Stomach smooth muscle (tissue), 2 donors: ENCODE results near the gene CHL1.

Experiments used
- H3K27ac ChIP-seq: one replicate; pipeline ENCODE4 v1.7.0; 2013; ENCODE audit warnings: mild to moderate bottlenecking, low read length, inconsistent platforms
- H3K27me3 ChIP-seq, 2 donors: one replicate each; pipeline ENCODE4 v1.7.0; 2013; ENCODE audit warnings: low read length in 2 of 2; ENCODE audit not compliant: insufficient read depth in 2 of 2, control insufficient read depth in 1 of 2
- H3K36me3 ChIP-seq, 2 donors: one replicate each; pipeline ENCODE4 v1.7.0; 2013; ENCODE audit warnings: low read length in 2 of 2; ENCODE audit not compliant: control insufficient read depth in 2 of 2, insufficient read depth in 2 of 2
- H3K4me1 ChIP-seq: one replicate; pipeline ENCODE4 v1.7.0; 2013; ENCODE audit warnings: low read length; ENCODE audit not compliant: control insufficient read depth, insufficient read depth
- H3K4me3 ChIP-seq, 2 donors: one replicate each; pipeline ENCODE4 v1.7.0; 2013; ENCODE audit warnings: low read length in 2 of 2
- H3K9ac ChIP-seq, 2 donors: one replicate each; pipeline ENCODE4 v1.7.0; 2013; ENCODE audit warnings: low read length in 2 of 2, mild to moderate bottlenecking in 1 of 2
- H3K9me3 ChIP-seq, 2 donors: one replicate each; pipeline ENCODE4 v1.7.0; 2013; ENCODE audit warnings: low read length in 2 of 2; ENCODE audit not compliant: control insufficient read depth in 2 of 2
- donor health status: healthy.
- donor health status: Pancreatic carcinoma.

Gene CHL1

GRCh38 chr3:426072-426471, 229.5 kb downstream of the CHL1 start:
- H3K9ac ChIP-seq: no peak overlapping the region
- H3K27me3 ChIP-seq: no peaks in the 10 kb centered on the region
- H3K27ac ChIP-seq: no peak overlapping the region
- H3K9me3 ChIP-seq: no peaks in the 10 kb centered on the region
- H3K36me3 ChIP-seq: no peaks in the 10 kb centered on the region
- no peak overlapping the region for H3K4me3 ChIP-seq
- H3K4me1 ChIP-seq: no peaks in the 10 kb centered on the region

GRCh38 chr3:427128-427527, 230.6 kb downstream of the CHL1 start:
- no peak overlapping the region for H3K4me3 ChIP-seq
- no peak overlapping the region for H3K9ac ChIP-seq
- no peak overlapping the region for H3K27ac ChIP-seq
- H3K9me3 ChIP-seq: no peaks in the 10 kb centered on the region
- no peaks in the 10 kb centered on the region for H3K36me3 ChIP-seq
- H3K4me1 ChIP-seq: no peaks in the 10 kb centered on the region
- H3K27me3 ChIP-seq: no peaks in the 10 kb centered on the region

GRCh38 chr3:430186-430585, 233.6 kb downstream of the CHL1 start:
- Histone ChIP-seq H3K9me3 (no peaks in the 10 kb centered on the region), H3K9ac (no peak overlapping the region)

GRCh38 chr3:435161-435560, 238.6 kb downstream of the CHL1 start:
- H3K9ac ChIP-seq: no peak overlapping the region
- H3K4me1 ChIP-seq: no peaks in the 10 kb centered on the region
- no peak overlapping the region for H3K4me3 ChIP-seq
- H3K27ac ChIP-seq: no peak overlapping the region
- H3K36me3 ChIP-seq: no peaks in the 10 kb centered on the region
- H3K27me3 ChIP-seq: peaks cover 0 to 3% of the 10 kb centered on the region in 2 donors
- no peaks in the 10 kb centered on the region for H3K9me3 ChIP-seq

More at GRCh38 chr3:430186-430585, 233.6 kb downstream of the CHL1 start:
- H3K4me3 ChIP-seq: no peak overlapping the region
- no peaks in the 10 kb centered on the region for H3K4me1 ChIP-seq
- peaks cover 0 to 3% of the 10 kb centered on the region in 2 donors for H3K27me3 ChIP-seq
- H3K36me3 ChIP-seq: no peaks in the 10 kb centered on the region
- H3K27ac ChIP-seq: no peak overlapping the region

GRCh38 chr3:436053-436452, 239.5 kb downstream of the CHL1 start:
- Histone ChIP-seq H3K9me3 (no peaks in the 10 kb centered on the region), H3K27ac (no peak overlapping the region), H3K9ac (no peak overlapping the region), H3K27me3 (peaks cover 0 to 3% of the 10 kb centered on the region in 2 donors), H3K4me3 (no peak overlapping the region), H3K4me1 (no peaks in the 10 kb centered on the region), H3K36me3 (no peaks in the 10 kb centered on the region)

GRCh38 chr3:440826-441225, 244.3 kb downstream of the CHL1 start:
- H3K4me3 ChIP-seq: no peak overlapping the region
- no peaks in the 10 kb centered on the region for H3K36me3 ChIP-seq
- no peak overlapping the region for H3K9ac ChIP-seq
- H3K27me3 ChIP-seq: no peaks in the 10 kb centered on the region
- no peaks in the 10 kb centered on the region for H3K4me1 ChIP-seq
- H3K27ac ChIP-seq: no peak overlapping the region
- H3K9me3 ChIP-seq: peaks cover 0 to 3% of the 10 kb centered on the region in 2 donors

GRCh38 chr3:445960-446359, 249.4 kb downstream of the CHL1 start:
- Histone ChIP-seq H3K4me3 (no peak overlapping the region), H3K9ac (no peak overlapping the region), H3K9me3 (peaks cover 0 to 3% of the 10 kb centered on the region in 2 donors), H3K36me3 (no peaks in the 10 kb centered on the region), H3K27ac (no peak overlapping the region), H3K27me3 (no peaks in the 10 kb centered on the region), H3K4me1 (no peaks in the 10 kb centered on the region)

- H3K27ac ChIP-seq: no peak overlapping the region
- H3K9ac ChIP-seq: no peak overlapping the region
- no peaks in the 10 kb centered on the region for H3K27me3 ChIP-seq
Measured at GRCh38 chr3:447671-448070, 251.1 kb downstream of the CHL1 start.

GRCh38 chr3:449711-450110, 253.1 kb downstream of the CHL1 start:
- Histone ChIP-seq H3K27me3 (no peaks in the 10 kb centered on the region), H3K9ac (no peak overlapping the region), H3K4me3 (no peak overlapping the region), H3K27ac (no peak overlapping the region), H3K4me1 (no peaks in the 10 kb centered on the region), H3K36me3 (no peaks in the 10 kb centered on the region), H3K9me3 (no peaks in the 10 kb centered on the region)

More at GRCh38 chr3:447671-448070, 251.1 kb downstream of the CHL1 start:
- no peak overlapping the region for H3K4me3 ChIP-seq
- H3K36me3 ChIP-seq: no peaks in the 10 kb centered on the region
- H3K4me1 ChIP-seq: no peaks in the 10 kb centered on the region
- peaks cover 0 to 3% of the 10 kb centered on the region in 2 donors for H3K9me3 ChIP-seq

GRCh38 chr3:452221-452620, 255.7 kb downstream of the CHL1 start:
- H3K9me3 ChIP-seq: no peaks in the 10 kb centered on the region
- H3K4me3 ChIP-seq: no peak overlapping the region
- H3K4me1 ChIP-seq: no peaks in the 10 kb centered on the region
- H3K36me3 ChIP-seq: no peaks in the 10 kb centered on the region
- no peak overlapping the region for H3K27ac ChIP-seq
- H3K9ac ChIP-seq: no peak overlapping the region
- no peaks in the 10 kb centered on the region for H3K27me3 ChIP-seq

- Histone ChIP-seq H3K9ac (no peak overlapping the region), H3K36me3 (no peaks in the 10 kb centered on the region), H3K27ac (no peak overlapping the region), H3K9me3 (no peaks in the 10 kb centered on the region), H3K4me3 (no peak overlapping the region), H3K4me1 (no peaks in the 10 kb centered on the region), H3K27me3 (no peaks in the 10 kb centered on the region)
Measured at GRCh38 chr3:453106-453505, 256.5 kb downstream of the CHL1 start.
